PFSK-1 (cell line): ENCODE data around the gene PRRG4.
A peak's percentile ranks its signal among the peaks of the same experiment; 100 is the strongest.

Experiments used
- FOXP2 ChIP-seq: optimal IDR thresholded peaks from 2 replicates; pipeline ENCODE3; 2011; ENCODE audit warnings: borderline replicate concordance, control low read depth, inconsistent platforms; ENCODE audit not compliant: insufficient read depth; ENCODE audit errors: extremely low read length, extremely low read depth
- POLR2AphosphoS5 ChIP-seq: IDR thresholded peaks from 2 replicates; pipeline ENCODE4 v1.6.1; 2012; ENCODE audit warnings: low read depth, mild to moderate bottlenecking, control low read depth, low read length, moderate library complexity
- SIN3A ChIP-seq: IDR thresholded peaks from 2 replicates; pipeline ENCODE4 v1.6.1; 2012; ENCODE audit warnings: mild to moderate bottlenecking, low read length, moderate library complexity, borderline replicate concordance; ENCODE audit not compliant: insufficient read depth
- TAF1 ChIP-seq: IDR thresholded peaks from 2 replicates; pipeline ENCODE4 v1.6.1; 2012; ENCODE audit warnings: low read length, control low read depth, borderline replicate concordance; ENCODE audit not compliant: insufficient read depth
- TF ChIP-seq, protein P1 (sequence below), 2 experiments: IDR thresholded peaks; 2 replicates each; pipeline versions ENCODE4 v1.6.1 to v1.8.0; 2011 to 2012; ENCODE audit warnings: low read depth in 2 of 2, low read length in 2 of 2, control low read depth in 1 of 2, inconsistent platforms in 1 of 2, mild to moderate bottlenecking in 1 of 2, moderate library complexity in 1 of 2; ENCODE audit not compliant: insufficient read depth in 1 of 2

PRRG4 gene

DNA sequence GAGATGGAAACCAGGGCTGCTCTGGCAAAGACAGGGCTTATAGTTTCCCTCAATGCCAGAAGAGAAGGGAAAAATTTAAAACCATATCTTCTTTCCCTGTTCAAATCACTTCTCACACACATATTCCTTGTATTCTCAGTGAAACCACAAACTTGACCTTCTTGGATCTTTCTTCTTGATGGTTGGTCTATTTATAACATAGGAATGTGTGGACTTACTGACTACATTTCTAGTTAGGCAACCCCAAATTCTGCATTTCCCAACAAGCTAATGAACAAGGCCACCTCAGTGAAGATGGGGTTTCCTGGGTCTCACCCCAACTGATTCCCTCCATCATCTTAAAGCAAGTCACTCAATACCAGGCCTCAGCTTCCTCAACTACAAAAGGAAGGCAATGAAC, 59.1 kb downstream of the PRRG4 start:
- TF ChIP-seq, protein P1, sequence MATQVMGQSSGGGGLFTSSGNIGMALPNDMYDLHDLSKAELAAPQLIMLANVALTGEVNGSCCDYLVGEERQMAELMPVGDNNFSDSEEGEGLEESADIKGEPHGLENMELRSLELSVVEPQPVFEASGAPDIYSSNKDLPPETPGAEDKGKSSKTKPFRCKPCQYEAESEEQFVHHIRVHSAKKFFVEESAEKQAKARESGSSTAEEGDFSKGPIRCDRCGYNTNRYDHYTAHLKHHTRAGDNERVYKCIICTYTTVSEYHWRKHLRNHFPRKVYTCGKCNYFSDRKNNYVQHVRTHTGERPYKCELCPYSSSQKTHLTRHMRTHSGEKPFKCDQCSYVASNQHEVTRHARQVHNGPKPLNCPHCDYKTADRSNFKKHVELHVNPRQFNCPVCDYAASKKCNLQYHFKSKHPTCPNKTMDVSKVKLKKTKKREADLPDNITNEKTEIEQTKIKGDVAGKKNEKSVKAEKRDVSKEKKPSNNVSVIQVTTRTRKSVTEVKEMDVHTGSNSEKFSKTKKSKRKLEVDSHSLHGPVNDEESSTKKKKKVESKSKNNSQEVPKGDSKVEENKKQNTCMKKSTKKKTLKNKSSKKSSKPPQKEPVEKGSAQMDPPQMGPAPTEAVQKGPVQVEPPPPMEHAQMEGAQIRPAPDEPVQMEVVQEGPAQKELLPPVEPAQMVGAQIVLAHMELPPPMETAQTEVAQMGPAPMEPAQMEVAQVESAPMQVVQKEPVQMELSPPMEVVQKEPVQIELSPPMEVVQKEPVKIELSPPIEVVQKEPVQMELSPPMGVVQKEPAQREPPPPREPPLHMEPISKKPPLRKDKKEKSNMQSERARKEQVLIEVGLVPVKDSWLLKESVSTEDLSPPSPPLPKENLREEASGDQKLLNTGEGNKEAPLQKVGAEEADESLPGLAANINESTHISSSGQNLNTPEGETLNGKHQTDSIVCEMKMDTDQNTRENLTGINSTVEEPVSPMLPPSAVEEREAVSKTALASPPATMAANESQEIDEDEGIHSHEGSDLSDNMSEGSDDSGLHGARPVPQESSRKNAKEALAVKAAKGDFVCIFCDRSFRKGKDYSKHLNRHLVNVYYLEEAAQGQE (IDR thresholded peaks at IDR 0.05; ENCODE audit: insufficient read depth in 1 of 2, low read depth in 2 of 2, low read length in 2 of 2): no peak
- TF ChIP-seq TAF1 (no peak), FOXP2 (no peak), POLR2AphosphoS5 (no peak), SIN3A (no peak)

DNA sequence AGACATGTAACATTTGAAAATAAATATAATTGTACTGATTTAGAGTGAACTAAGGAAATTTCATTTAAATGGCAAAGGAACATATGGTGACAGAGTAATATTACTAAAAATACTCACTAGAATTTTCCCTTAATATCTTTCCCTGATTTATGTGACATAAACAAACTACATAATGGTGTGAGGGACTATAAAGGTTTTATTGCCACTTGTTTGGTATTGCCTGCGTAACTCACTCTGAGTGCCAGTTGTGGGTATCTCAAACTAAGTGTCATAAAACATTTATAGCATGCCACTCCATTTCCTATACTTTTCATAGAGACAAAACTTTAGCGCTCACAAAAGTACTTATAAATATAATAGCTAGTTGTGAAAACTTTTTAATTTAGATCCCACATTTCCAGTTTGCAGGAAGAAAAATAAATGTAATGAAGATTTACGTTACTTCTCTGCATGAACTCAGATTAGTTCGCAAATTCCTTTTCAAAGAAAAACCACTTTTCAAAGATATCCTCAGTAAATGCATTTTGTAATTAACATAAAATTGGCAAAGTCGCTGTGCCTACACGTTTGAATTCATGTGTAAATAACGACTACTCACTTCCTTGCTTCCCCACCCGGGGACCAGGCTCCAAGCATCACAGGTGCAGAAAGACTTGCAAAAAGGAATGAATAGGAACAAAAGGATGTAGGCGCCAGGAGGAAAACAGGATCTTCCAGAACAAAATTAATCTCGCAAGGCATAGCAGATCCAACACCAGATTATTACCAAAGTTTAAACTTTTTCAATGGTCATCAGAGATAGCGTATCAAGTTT, 61.3 kb downstream of the PRRG4 start:
- TF ChIP-seq POLR2AphosphoS5 (no peak), FOXP2 (no peak), SIN3A (no peak), TAF1 (no peak)
- TF ChIP-seq, protein P1 (IDR thresholded peaks at IDR 0.05; ENCODE audit: insufficient read depth in 1 of 2, low read depth in 2 of 2, low read length in 2 of 2): no peak

DNA sequence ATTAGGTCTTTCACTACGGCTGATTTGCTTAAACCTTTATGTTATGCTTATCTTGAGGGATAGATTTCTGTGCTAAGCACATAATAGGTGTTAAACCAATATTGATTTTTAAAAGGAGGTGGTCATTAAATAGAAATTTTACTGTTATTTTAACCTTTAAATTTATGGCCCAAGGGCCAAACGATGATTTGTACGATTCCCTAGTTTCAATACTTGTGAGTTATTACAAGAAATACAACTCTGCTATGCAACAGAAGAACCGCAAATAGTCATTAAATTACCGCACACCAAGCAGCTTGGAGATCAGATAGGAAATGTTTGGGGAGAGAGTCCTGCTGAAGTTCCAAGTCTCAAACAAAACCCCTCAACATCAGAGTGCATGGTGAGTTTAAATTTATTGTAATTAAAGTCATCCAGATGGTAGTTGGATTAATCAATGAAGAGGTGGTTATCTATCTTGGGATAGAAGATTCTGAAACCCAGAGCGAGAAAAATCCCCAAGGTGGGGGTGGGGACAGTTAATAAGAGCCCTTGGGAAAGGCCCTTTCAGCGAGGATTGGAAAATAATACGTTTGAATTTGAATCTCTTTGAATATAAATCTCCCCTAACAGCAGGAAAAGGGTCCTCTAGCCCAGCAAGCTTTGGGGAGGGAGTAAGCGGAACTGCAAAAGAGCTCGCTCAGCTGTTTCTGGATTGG, 62.1 kb downstream of the PRRG4 start:
- TF ChIP-seq POLR2AphosphoS5 (no peak), FOXP2 (no peak)

DNA sequence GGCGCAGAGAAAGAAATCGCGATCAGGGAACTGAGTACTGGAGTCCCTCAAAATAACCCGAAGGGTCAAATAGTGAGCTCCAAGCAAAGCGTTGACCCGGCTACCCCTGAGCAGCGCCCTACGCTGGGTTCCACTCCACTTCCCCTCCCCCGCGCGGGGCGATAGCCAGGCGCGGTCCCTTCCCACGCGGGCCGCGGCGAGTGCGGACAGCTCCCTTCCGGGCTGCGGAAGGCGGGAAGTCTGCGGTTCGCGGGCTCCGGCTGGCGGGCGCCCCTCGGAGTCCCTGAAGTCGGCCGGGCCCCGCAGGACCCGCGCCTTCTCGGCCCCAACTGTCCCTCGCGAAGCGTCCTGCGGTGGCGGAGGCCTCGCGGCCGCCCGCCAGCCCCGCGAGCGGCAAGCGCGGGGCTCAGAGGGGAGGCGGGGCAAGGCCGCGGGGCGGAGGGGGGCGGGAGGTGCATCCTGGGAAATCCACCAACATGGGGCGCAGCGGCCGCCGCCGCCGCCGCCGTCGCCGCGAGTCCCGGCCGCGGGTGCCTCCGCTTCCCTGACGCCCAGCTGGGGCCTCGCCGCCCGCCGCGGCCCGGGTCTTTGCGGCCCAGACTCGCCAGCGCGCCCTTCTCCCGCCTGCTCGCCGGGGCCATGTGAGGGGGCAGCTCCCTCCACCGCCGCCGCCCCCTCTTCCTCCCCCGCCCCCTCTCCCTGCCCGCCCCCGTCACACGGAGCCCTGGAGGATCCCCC, 62.8 kb downstream of the PRRG4 start, which contains the start of gene QSER1:
TSS of gene QSER1 (plus strand) at position 457 of the 738 bp plus-strand sequence. CDS start 315 bp downstream, outside the sequence.
- TF ChIP-seq, protein P1 (IDR thresholded peaks at IDR 0.05; ENCODE audit: insufficient read depth in 1 of 2, low read depth in 2 of 2, low read length in 2 of 2): peak; percentile 52 to 81; a peak in 3 of 4 replicates
- TF ChIP-seq POLR2AphosphoS5 (peak; percentile 51), TAF1 (no peak), SIN3A (peak; percentile 86; the same call in 1 of the 2 replicates), FOXP2 (peak; percentile 51)

DNA sequence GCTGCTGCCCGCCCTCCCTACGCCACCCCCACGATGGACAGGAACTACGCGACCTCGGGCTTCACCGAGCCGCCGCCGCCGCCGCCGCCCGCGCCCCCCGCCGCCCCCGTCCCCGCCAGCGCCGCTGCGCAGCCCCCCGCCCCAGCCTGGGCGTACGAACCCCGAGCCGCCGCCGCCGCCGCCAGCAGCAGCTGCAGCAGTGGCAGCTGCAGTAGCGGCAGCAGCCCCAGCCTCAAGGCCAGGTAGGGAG, 63.3 kb downstream of the PRRG4 start:
- TF ChIP-seq SIN3A: no peak
- TF ChIP-seq POLR2AphosphoS5: no peak
- TF ChIP-seq, protein P1 (IDR thresholded peaks at IDR 0.05; ENCODE audit: insufficient read depth in 1 of 2, low read depth in 2 of 2, low read length in 2 of 2): no peak
- TF ChIP-seq TAF1: no peak
- no peak for TF ChIP-seq FOXP2
